Loucy (cell line): ENCODE results near the gene BICRA.

Source experiments
- H2AFZ ChIP-seq: fragments of 200-600 bp; sonication (generic); 2 replicates; pipeline ENCODE4 v1.6.0; 2016; ENCODE audit warnings: antibody characterized with exemption, mild to moderate bottlenecking, low read length, moderate library complexity
- H3F3A ChIP-seq: fragments of 200-600 bp; 2 replicates; pipeline ENCODE4 v1.6.0; 2016; ENCODE audit warnings: antibody characterized with exemption, low read depth, mild to moderate bottlenecking
- H3K27me3 ChIP-seq: fragments of 200-600 bp; sonication (generic); 2 replicates; pipeline ENCODE4 v1.6.1; 2014; ENCODE audit warnings: low read length, mild to moderate bottlenecking; ENCODE audit not compliant: insufficient read depth, poor library complexity, severe bottlenecking
- H3K36me3 ChIP-seq: fragments of 200-600 bp; sonication (generic); 2 replicates; pipeline ENCODE4 v1.6.1; 2016; ENCODE audit warnings: low read length; ENCODE audit not compliant: insufficient read depth
- H3K4me1 ChIP-seq: fragments of 200-600 bp; sonication (generic); 2 replicates; pipeline ENCODE4 v1.5.1; 2014; ENCODE audit warnings: low read length, mild to moderate bottlenecking; ENCODE audit not compliant: insufficient read depth, poor library complexity, severe bottlenecking
- H3K4me2 ChIP-seq: fragments of 200-600 bp; sonication (generic); 2 replicates; pipeline ENCODE4 v1.6.0; 2014; ENCODE audit warnings: antibody characterized with exemption, low read length, low read depth, mild to moderate bottlenecking; ENCODE audit not compliant: poor library complexity, severe bottlenecking
- H3K4me3 ChIP-seq: fragments of 200-600 bp; sonication (generic); 2 replicates; pipeline ENCODE4 v1.5.1; 2014; ENCODE audit warnings: low read length, mild to moderate bottlenecking, mixed read lengths; ENCODE audit not compliant: poor library complexity, severe bottlenecking
- H3K79me2 ChIP-seq: fragments of 200-600 bp; sonication (generic); 2 replicates; pipeline ENCODE4 v1.6.1; 2014; ENCODE audit warnings: low read length; ENCODE audit not compliant: insufficient read depth
- H3K9ac ChIP-seq: fragments of 200-600 bp; sonication (generic); 2 replicates; pipeline ENCODE4 v1.6.0; 2014; ENCODE audit warnings: mild to moderate bottlenecking, low read depth, low read length, moderate library complexity; ENCODE audit not compliant: poor library complexity, severe bottlenecking
- H3K9me2 ChIP-seq: fragments of 200-600 bp; sonication (generic); replicated peaks from 2 replicates; pipeline ENCODE4 v1.6.1; 2016; ENCODE audit warnings: low read depth, low read length, mixed read lengths
- H3K9me3 ChIP-seq: fragments of 200-600 bp; sonication (generic); 2 replicates; pipeline ENCODE4 v1.6.1; 2014; ENCODE audit warnings: mild to moderate bottlenecking, antibody characterized with exemption, low read length, low read depth; ENCODE audit not compliant: insufficient read depth
- H4K20me1 ChIP-seq: fragments of 200-600 bp; sonication (generic); 2 replicates; pipeline ENCODE4 v1.6.0; 2014; ENCODE audit warnings: antibody characterized with exemption, low read length, mild to moderate bottlenecking; ENCODE audit not compliant: insufficient read depth, poor library complexity, severe bottlenecking
- EZH2phosphoT487 ChIP-seq: fragments of 200-600 bp; IDR thresholded peaks from 2 replicates; pipeline ENCODE4 v1.6.1; 2018; ENCODE audit warnings: antibody characterized with exemption, mild to moderate bottlenecking, moderate library complexity, borderline replicate concordance
- TF ChIP-seq, protein P1 (sequence below): fragments of 200-600 bp; sonication (generic); conservative IDR thresholded peaks from 2 replicates; pipeline ENCODE4 v1.5.1; 2014; ENCODE audit warnings: mild to moderate bottlenecking, antibody characterized with exemption, low read length

Gene BICRA

DNA sequence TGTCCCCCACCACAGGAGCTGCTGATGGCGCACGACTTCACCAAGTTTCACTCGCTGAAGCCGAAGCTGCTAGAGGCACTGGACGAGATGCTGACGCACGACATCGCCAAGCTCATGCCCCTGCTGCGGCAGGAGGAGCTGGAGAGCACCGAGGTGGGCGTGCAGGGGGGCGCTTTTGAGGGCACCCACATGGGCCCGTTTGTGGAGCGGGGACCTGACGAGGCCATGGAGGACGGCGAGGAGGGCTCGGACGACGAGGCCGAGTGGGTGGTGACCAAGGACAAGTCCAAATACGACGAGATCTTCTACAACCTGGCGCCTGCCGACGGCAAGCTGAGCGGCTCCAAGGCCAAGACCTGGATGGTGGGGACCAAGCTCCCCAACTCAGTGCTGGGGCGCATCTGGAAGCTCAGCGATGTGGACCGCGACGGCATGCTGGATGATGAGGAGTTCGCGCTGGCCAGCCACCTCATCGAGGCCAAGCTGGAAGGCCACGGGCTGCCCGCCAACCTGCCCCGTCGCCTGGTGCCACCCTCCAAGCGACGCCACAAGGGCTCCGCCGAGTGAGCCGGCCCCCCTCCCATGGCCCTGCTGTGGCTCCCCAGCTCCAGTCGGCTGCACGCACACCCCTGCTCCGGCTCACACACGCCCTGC is 132.1 kb downstream of the BICRA start:
- Histone ChIP-seq H4K20me1 (peaks cover 3% of the 10 kb centered on the region), H3K4me3 (no peak overlapping the region), H3K79me2 (peaks cover 3% of the 10 kb centered on the region), H3K9ac (no peak overlapping the region), H3K36me3 (no peaks in the 10 kb centered on the region), H3K9me2 (no peaks in the 10 kb centered on the region; the same call in 1 of the 2 replicates), H3K4me2 (no peak overlapping the region), H3K27me3 (no peaks in the 10 kb centered on the region), H3F3A (no peaks in the 10 kb centered on the region), H3K4me1 (peaks cover 5% of the 10 kb centered on the region), H3K9me3 (no peaks in the 10 kb centered on the region), H2AFZ (no peak overlapping the region)
- TF ChIP-seq, protein P1, sequence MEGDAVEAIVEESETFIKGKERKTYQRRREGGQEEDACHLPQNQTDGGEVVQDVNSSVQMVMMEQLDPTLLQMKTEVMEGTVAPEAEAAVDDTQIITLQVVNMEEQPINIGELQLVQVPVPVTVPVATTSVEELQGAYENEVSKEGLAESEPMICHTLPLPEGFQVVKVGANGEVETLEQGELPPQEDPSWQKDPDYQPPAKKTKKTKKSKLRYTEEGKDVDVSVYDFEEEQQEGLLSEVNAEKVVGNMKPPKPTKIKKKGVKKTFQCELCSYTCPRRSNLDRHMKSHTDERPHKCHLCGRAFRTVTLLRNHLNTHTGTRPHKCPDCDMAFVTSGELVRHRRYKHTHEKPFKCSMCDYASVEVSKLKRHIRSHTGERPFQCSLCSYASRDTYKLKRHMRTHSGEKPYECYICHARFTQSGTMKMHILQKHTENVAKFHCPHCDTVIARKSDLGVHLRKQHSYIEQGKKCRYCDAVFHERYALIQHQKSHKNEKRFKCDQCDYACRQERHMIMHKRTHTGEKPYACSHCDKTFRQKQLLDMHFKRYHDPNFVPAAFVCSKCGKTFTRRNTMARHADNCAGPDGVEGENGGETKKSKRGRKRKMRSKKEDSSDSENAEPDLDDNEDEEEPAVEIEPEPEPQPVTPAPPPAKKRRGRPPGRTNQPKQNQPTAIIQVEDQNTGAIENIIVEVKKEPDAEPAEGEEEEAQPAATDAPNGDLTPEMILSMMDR = no peak
- no peak for TF ChIP-seq EZH2phosphoT487

DNA sequence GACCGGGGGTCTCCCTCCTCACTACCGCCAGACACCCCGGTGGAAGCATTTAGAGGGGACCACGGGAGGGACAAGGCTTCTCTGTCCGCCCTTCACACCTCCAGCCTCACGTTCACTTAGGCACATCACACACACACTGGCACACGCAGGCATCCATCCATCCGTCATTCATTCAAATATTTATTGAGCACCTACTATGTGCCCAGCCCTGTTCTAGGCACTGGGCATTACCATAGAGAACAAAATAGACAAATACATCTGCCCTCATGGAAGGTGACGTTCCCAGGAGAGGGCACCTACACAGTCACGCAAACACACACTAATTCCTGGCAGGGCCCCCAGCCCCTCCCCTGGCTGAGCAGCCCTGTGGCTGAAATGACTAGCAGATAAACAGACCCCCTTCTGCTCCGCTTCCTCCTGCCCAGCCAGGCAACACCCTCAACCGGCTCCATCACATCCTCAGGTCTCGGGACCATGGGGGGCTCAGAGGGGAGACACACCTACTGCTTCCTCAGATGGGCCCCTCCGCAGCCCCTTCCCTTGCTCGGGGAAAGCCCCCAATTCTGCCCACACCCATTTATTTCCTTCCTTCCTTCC is 132.7 kb downstream of the BICRA start:
- no peaks in the 10 kb centered on the region; the same call in 1 of the 2 replicates for H3K9me2 ChIP-seq
- no peak overlapping the region for H2AFZ ChIP-seq
- no peaks in the 10 kb centered on the region for H3K36me3 ChIP-seq
- peaks cover 8% of the 10 kb centered on the region for H4K20me1 ChIP-seq
- H3K4me3 ChIP-seq = no peak overlapping the region
- H3K9me3 ChIP-seq = no peaks in the 10 kb centered on the region
- no peaks in the 10 kb centered on the region for H3F3A ChIP-seq
- H3K27me3 ChIP-seq = no peaks in the 10 kb centered on the region
- H3K9ac ChIP-seq = no peak overlapping the region
- peaks cover 10% of the 10 kb centered on the region for H3K79me2 ChIP-seq
- TF ChIP-seq, protein P1 = no peak
- TF ChIP-seq EZH2phosphoT487 = no peak
- H3K4me2 ChIP-seq = no peak overlapping the region
- H3K4me1 ChIP-seq = peaks cover 8% of the 10 kb centered on the region

DNA sequence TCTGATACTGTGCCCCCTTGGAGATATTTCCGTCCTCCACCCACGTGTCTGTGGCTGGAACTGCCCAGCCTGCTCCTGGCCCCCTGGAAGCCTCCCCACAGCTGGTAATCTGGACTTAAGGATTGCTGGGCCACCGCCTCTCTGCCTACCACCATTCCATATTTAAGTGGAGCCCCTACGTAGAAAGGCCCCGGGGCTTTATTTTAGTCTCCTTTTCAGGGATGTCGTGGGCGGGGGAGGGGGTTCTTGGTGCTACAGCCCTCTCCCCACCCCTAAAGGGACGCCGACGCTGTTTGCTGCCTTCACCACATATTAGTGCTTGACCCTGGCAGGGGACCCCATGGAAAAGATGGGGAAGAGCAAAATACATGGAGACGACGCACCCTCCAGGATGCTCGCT is 133.7 kb downstream of the BICRA start:
- TF ChIP-seq EZH2phosphoT487 = no peak
- TF ChIP-seq, protein P1 = no peak
- Histone ChIP-seq H3K4me2 (no peak overlapping the region), H3K9me3 (no peaks in the 10 kb centered on the region), H2AFZ (no peak overlapping the region), H3K79me2 (peaks cover 20% of the 10 kb centered on the region), H3K27me3 (no peaks in the 10 kb centered on the region), H3K36me3 (no peaks in the 10 kb centered on the region), H3K4me3 (no peak overlapping the region), H3K9ac (no peak overlapping the region), H3K9me2 (no peaks in the 10 kb centered on the region; the same call in 1 of the 2 replicates), H4K20me1 (peaks cover 13% of the 10 kb centered on the region), H3F3A (no peaks in the 10 kb centered on the region), H3K4me1 (peaks cover 15% of the 10 kb centered on the region)
